LNCAP (cell line): ENCODE measurements around the gene CD47.

ENCODE experiments used
- TF ChIP-seq, protein P1 (sequence below): fragments of 450-650 bp; IDR thresholded peaks from 2 replicates; pipeline ENCODE4 v1.5.1; 2017; ENCODE audit warnings: mild to moderate bottlenecking

CD47 gene

DNA sequence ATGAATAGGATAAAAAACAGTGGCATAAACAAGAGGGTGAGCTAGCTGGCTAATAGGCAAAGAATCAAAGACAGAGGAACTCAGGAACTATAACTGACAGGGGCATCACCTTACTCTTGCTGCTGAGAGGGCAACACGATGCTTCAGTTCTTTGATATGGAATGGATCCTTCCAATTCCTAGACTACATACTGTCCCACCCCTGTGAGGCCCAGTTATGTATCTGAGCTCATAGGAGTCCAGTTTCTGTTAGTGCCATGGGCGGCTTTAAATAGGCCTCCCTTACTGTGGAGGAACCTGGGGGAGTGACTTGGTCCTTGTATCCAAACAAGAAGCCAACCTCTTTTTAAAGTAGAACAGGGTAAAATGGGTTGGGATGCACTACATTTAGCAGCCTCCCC is 37.3 kb downstream of the CD47 start:
- TF ChIP-seq, protein P1, sequence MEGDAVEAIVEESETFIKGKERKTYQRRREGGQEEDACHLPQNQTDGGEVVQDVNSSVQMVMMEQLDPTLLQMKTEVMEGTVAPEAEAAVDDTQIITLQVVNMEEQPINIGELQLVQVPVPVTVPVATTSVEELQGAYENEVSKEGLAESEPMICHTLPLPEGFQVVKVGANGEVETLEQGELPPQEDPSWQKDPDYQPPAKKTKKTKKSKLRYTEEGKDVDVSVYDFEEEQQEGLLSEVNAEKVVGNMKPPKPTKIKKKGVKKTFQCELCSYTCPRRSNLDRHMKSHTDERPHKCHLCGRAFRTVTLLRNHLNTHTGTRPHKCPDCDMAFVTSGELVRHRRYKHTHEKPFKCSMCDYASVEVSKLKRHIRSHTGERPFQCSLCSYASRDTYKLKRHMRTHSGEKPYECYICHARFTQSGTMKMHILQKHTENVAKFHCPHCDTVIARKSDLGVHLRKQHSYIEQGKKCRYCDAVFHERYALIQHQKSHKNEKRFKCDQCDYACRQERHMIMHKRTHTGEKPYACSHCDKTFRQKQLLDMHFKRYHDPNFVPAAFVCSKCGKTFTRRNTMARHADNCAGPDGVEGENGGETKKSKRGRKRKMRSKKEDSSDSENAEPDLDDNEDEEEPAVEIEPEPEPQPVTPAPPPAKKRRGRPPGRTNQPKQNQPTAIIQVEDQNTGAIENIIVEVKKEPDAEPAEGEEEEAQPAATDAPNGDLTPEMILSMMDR: no peak

DNA sequence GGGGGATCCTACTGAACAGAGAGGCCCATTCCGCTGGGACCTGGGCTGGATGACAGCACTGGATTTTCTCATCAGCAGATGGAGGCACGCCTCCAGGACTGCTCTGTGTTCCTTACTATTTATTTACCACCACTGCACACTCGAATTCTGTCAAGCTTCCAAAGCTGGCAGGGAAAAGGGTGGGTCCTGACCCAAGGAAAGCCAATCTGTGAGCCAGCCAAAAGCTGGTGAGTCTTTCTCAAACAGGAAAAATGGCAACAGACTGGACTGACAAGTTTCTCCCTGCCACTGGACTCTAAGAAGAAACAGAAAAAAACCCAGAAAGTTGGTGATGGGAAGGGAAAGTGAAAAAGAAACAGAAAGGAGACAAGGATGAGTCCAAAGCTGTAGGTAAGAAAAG is 37.8 kb downstream of the CD47 start:
- TF ChIP-seq, protein P1: no peak

DNA sequence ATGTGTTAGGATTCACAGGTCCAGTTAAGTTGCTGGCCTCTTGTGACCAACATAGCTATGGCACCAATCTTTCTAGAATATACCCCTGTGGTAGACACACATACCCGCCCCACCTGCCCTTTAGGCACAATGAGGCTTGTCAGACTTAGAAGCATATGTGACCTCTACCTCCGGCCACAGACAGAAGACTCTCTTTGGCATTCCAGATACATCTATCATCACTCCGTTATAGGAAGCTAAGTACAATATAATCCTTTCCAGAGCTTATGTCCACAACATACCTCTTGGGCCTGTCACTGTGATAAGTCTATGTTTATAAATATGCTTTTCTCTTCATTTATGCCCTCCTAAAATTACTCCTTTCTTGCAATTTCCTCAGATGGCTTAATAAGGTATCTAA is 39.8 kb downstream of the CD47 start:
- TF ChIP-seq, protein P1: no peak

DNA sequence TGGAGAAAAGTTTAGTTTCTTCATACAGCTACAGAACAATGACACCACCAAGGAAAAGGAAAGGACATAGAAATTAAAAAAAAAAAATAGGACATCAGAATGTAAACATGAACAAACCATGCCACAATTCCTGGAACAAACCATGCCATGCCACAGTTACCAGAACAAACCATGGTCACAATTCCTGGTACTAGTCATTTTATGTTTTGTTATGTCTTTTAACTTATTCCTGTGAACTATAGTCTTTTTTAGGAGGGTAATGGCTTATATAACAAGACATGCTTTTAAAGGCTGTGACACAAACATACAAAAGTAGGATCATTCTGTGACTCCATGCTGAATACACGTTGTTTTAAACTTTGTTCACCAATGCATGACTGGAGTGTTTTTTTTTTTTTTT is 42.8 kb downstream of the CD47 start:
- TF ChIP-seq, protein P1: no peak

DNA sequence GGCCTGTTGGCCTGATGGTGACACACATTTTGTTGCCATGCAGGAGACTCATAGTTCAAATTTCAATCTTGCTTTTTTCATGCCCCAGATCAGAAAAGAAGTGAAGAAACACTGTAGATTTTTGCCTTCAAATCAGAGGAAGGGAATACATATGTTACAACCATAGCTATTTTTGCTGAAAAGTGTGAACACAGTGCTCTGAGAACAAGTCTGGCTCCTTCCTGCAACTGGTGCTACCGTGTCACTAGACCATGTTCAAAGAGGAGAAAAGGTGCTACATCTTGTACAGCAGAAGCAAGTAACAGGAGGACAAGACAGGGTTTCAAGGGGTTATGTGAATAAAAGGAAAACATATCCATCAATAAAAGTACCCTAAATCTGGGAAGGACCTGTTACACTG is 44.6 kb downstream of the CD47 start:
- TF ChIP-seq, protein P1: no peak

DNA sequence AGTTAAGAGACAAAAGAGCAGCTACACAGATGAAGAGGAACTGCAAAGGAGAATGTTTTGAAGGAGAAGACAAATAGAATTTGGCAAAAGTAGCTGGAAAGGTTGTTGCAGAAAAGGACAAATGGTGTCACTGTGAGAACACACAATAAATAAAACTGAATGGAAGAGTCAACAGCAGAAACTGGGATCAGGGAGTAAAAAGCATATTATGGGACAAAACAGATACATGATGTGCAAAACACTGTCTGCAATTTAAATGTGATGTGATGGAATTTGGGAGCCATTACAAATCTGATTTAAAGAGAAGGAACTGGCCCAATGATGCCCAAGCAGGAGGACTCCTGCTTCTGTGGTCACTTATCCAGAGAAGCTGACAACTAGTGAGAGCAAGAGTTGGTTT is 46.1 kb downstream of the CD47 start:
- TF ChIP-seq, protein P1: no peak

DNA sequence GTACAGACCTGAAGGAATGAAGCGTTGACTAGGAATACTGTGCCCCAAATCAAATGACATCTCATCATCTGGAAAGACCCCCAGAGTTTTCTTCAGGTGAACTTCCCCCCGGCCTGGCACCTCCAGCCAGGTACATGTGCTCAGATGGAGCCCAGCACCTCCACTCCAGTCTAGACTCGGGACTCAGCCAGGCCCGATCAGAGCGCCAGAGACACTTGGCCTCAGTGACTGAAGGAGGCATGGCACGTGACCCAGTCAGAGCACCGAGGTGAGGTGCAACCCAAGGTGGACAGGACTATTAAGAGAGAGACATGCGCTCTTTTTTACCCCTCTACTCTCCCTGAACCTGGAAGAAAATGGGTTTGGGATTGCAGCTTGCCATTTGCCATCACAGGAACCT is 48.5 kb downstream of the CD47 start:
- TF ChIP-seq, protein P1: no peak

DNA sequence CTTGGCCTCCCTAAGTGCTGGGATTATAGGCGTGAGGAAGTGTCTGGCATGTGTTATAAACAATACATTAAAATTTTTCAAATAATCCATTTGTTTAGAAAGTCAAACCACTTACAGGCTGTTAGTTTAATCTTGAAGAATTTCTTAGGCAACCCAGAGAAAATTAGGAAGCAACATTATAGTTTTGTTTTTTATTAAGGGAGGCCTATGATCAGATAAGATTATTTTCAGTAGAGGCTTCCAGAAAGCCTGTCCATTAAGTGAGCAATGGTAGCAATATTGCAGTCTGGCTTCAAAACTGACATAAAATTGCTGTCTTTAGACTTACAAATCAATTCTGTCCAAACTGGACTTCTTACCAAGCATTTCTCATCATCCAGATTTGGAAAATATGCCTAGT is 49.6 kb downstream of the CD47 start:
- TF ChIP-seq, protein P1: no peak
